NB4 (cell line): Measurements from ENCODE around the gene DGKH.

Experiments used
- MYC ChIP-seq: IDR thresholded peaks from 2 replicates; pipeline ENCODE4 v1.6.1; 2011; ENCODE audit warnings: low read depth, low read length
- POLR2A ChIP-seq: IDR thresholded peaks from 2 replicates; pipeline ENCODE4 v1.6.1; 2011; ENCODE audit warnings: mild to moderate bottlenecking; ENCODE audit not compliant: insufficient read length; ENCODE audit errors: extremely low read depth
- TF ChIP-seq, protein P1 (sequence below): IDR thresholded peaks from one replicate; pipeline ENCODE4 v1.5.1; 2012; ENCODE audit warnings: low read depth, low read length
- TF ChIP-seq, protein P2 (sequence below): IDR thresholded peaks from 2 replicates; pipeline ENCODE4 v1.6.1; 2011; ENCODE audit warnings: low read depth, low read length

DNA sequence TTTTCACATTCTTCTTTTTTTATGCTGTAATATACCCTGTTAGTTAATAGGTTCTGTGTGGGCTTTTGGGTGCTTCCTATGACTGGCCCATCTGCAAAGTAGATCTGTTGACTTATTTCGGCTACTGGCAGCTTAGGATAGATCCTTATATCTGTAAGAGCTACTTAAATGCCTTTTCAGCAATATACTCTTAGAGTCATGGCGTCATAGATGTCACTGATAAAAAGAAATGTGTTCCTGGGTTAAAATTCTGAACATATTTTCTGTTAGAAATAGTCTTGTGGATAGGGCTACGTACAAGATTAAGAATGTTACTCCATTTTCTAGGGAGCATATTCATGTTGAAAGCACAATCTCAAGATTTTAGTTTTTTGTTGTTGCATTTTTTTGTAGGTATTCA is 228.2 kb downstream of the DGKH start:
- TF ChIP-seq POLR2A (no peak), MYC (no peak)
- TF ChIP-seq, protein P1, sequence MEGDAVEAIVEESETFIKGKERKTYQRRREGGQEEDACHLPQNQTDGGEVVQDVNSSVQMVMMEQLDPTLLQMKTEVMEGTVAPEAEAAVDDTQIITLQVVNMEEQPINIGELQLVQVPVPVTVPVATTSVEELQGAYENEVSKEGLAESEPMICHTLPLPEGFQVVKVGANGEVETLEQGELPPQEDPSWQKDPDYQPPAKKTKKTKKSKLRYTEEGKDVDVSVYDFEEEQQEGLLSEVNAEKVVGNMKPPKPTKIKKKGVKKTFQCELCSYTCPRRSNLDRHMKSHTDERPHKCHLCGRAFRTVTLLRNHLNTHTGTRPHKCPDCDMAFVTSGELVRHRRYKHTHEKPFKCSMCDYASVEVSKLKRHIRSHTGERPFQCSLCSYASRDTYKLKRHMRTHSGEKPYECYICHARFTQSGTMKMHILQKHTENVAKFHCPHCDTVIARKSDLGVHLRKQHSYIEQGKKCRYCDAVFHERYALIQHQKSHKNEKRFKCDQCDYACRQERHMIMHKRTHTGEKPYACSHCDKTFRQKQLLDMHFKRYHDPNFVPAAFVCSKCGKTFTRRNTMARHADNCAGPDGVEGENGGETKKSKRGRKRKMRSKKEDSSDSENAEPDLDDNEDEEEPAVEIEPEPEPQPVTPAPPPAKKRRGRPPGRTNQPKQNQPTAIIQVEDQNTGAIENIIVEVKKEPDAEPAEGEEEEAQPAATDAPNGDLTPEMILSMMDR, result no peak
- TF ChIP-seq, protein P2, sequence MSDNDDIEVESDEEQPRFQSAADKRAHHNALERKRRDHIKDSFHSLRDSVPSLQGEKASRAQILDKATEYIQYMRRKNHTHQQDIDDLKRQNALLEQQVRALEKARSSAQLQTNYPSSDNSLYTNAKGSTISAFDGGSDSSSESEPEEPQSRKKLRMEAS, result no peak
